Suprapubic skin (tissue), 4 donors: Measurements from ENCODE around the gene C12orf56. TPM values are rescaled to one million over a fixed set of nuclear protein-coding genes. Genes with fewer than 3 reads are reported as not detected.

ENCODE experiments used
- DNase-seq, 2 donors: peaks; one replicate each; pipeline ENCODE4 v3.0.0-alpha.2; 2019; ENCODE audit warnings: low spot score in 2 of 2
- H3K27ac ChIP-seq: fragments of 200-600 bp; sonication (generic); one replicate; pipeline ENCODE4 v1.5.1; 2019
- H3K27me3 ChIP-seq: fragments of 200-600 bp; sonication (generic); one replicate; pipeline ENCODE4 v1.5.1; 2019
- H3K36me3 ChIP-seq: fragments of 200-600 bp; sonication (generic); one replicate; pipeline ENCODE4 v1.5.1; 2019
- H3K4me1 ChIP-seq: fragments of 200-600 bp; sonication (generic); one replicate; pipeline ENCODE4 v1.5.1; 2019
- H3K4me3 ChIP-seq: fragments of 200-600 bp; sonication (generic); one replicate; pipeline ENCODE4 v1.5.1; 2019; ENCODE audit warnings: mild to moderate bottlenecking
- H3K9me3 ChIP-seq: fragments of 200-600 bp; sonication (generic); one replicate; pipeline ENCODE4 v1.5.1; 2019
- CTCF ChIP-seq, 2 donors: fragments of 200-600 bp in 1 of 2; fragments of 450-650 bp in 1 of 2; sonication (generic) in 1 of 2; IDR thresholded peaks; one replicate each; pipeline ENCODE4 v1.5.1; 2016 to 2019; ENCODE audit warnings: antibody characterized with exemption in 2 of 2, mild to moderate bottlenecking in 1 of 2, moderate library complexity in 1 of 2
- EP300 ChIP-seq: sonication (generic); formaldehyde crosslinking; IDR thresholded peaks from one replicate; pipeline ENCODE4 v1.6.1; 2017; ENCODE audit warnings: antibody characterized with exemption
- POLR2A ChIP-seq, 2 donors: fragments of 450-650 bp; IDR thresholded peaks; one replicate each; pipeline ENCODE4 v1.6.1; 2017; ENCODE audit warnings: antibody characterized with exemption in 2 of 2, mild to moderate bottlenecking in 2 of 2, moderate library complexity in 2 of 2
- POLR2AphosphoS5 ChIP-seq, 3 donors: sonication (generic); formaldehyde crosslinking; IDR thresholded peaks; one replicate each; pipeline ENCODE4 v1.6.1; 2017; ENCODE audit warnings: antibody characterized with exemption in 3 of 3
- WGBS: methylation state at CpG from one replicate; pipeline ENCODE4 v1.1.5; 2018; 5-methylcytosine and 5-hydroxymethylcytosine counted together
- total RNA-seq, 4 donors: library from RNA; depleted of rRNA; stranded (reverse); fragments of >200 nt; gene quantifications; one replicate each; pipeline ENCODE4 v1.1.0, GENCODE V29; 2016

The C12orf56 gene
- total RNA-seq, 4 donors from 2014 or later, result 1.2 to 2.4 (median 1.9) TPM

GRCh38 chr12:64240781-64241180, 149.8 kb downstream of the C12orf56 start:
- WGBS, result 44% methylated on average over 3 of the region's 3 CpGs
- H3K4me3 ChIP-seq, result no peak overlapping the region
- DNase-seq, result no peak

GRCh38 chr12:64237382-64237781, 153.2 kb downstream of the C12orf56 start:
- Histone ChIP-seq H3K27ac (no peak overlapping the region), H3K36me3 (no peaks in the 10 kb centered on the region), H3K9me3 (no peaks in the 10 kb centered on the region), H3K27me3 (no peaks in the 10 kb centered on the region), H3K4me3 (no peak overlapping the region), H3K4me1 (peaks cover 5% of the 10 kb centered on the region)
- DNase-seq, result no peak
- no peak for TF ChIP-seq CTCF (IDR thresholded peaks at IDR 0.05)
- no peak for TF ChIP-seq POLR2A (IDR thresholded peaks at IDR 0.05)
- no peak for TF ChIP-seq EP300
- TF ChIP-seq POLR2AphosphoS5 (IDR thresholded peaks at IDR 0.05), result no peak

More at GRCh38 chr12:64240781-64241180, 149.8 kb downstream of the C12orf56 start:
- Histone ChIP-seq H3K36me3 (no peaks in the 10 kb centered on the region), H3K9me3 (no peaks in the 10 kb centered on the region), H3K27me3 (no peaks in the 10 kb centered on the region), H3K27ac (no peak overlapping the region), H3K4me1 (peaks cover 5% of the 10 kb centered on the region)
- TF ChIP-seq CTCF (IDR thresholded peaks at IDR 0.05) (no peak), EP300 (no peak), POLR2AphosphoS5 (IDR thresholded peaks at IDR 0.05) (no peak), POLR2A (IDR thresholded peaks at IDR 0.05) (no peak)

GRCh38 chr12:64236549-64236948, 154.0 kb downstream of the C12orf56 start:
- no peaks in the 10 kb centered on the region for H3K9me3 ChIP-seq
- no peak overlapping the region for H3K27ac ChIP-seq
- no peaks in the 10 kb centered on the region for H3K36me3 ChIP-seq
- H3K4me3 ChIP-seq, result no peak overlapping the region
- peaks cover 5% of the 10 kb centered on the region for H3K4me1 ChIP-seq
- TF ChIP-seq POLR2AphosphoS5 (IDR thresholded peaks at IDR 0.05) (no peak), CTCF (IDR thresholded peaks at IDR 0.05) (no peak), POLR2A (IDR thresholded peaks at IDR 0.05) (no peak), EP300 (no peak)
- H3K27me3 ChIP-seq, result no peaks in the 10 kb centered on the region
- no peak for DNase-seq

- H3K27ac ChIP-seq, result no peak overlapping the region
- H3K9me3 ChIP-seq, result no peaks in the 10 kb centered on the region
- 75% methylated on average over 1 of the region's 1 CpG for WGBS
- H3K27me3 ChIP-seq, result no peaks in the 10 kb centered on the region
- DNase-seq, result no peak
- no peak overlapping the region for H3K4me3 ChIP-seq
- no peaks in the 10 kb centered on the region for H3K4me1 ChIP-seq
- H3K36me3 ChIP-seq, result no peaks in the 10 kb centered on the region
- TF ChIP-seq EP300, result no peak
- TF ChIP-seq POLR2A (IDR thresholded peaks at IDR 0.05), result no peak
- no peak for TF ChIP-seq CTCF (IDR thresholded peaks at IDR 0.05)
- TF ChIP-seq POLR2AphosphoS5 (IDR thresholded peaks at IDR 0.05), result no peak
Observed at GRCh38 chr12:64232196-64232595, 158.4 kb downstream of the C12orf56 start.

GRCh38 chr12:64229796-64230195, 160.8 kb downstream of the C12orf56 start:
- WGBS, result 86% methylated on average over 5 of the region's 5 CpGs
- TF ChIP-seq EP300, result no peak
- no peak for TF ChIP-seq POLR2A (IDR thresholded peaks at IDR 0.05)
- TF ChIP-seq POLR2AphosphoS5 (IDR thresholded peaks at IDR 0.05), result no peak
- TF ChIP-seq CTCF (IDR thresholded peaks at IDR 0.05), result no peak
- H3K27ac ChIP-seq, result no peak overlapping the region

More at GRCh38 chr12:64229796-64230195, 160.8 kb downstream of the C12orf56 start:
- no peak overlapping the region for H3K4me3 ChIP-seq
- H3K9me3 ChIP-seq, result no peaks in the 10 kb centered on the region
- H3K4me1 ChIP-seq, result no peaks in the 10 kb centered on the region
- H3K36me3 ChIP-seq, result no peaks in the 10 kb centered on the region
- no peak for DNase-seq
- H3K27me3 ChIP-seq, result no peaks in the 10 kb centered on the region
